H1 (cell line): ENCODE data around the gene ANKRD13C.

ENCODE experiments used
- BCL11A ChIP-seq, 2 experiments: IDR thresholded peaks; one replicate each; pipeline ENCODE4 v1.6.1; 2011; ENCODE audit warnings: low read depth in 2 of 2, low read length in 2 of 2, mild to moderate bottlenecking in 2 of 2
- EZH2 ChIP-seq: fragments of 200-600 bp; sonication (generic); IDR thresholded peaks from 2 replicates; pipeline ENCODE4 v1.7.1; 2012; ENCODE audit warnings: low read depth, mild to moderate bottlenecking, moderate library complexity, low read length, inconsistent platforms; ENCODE audit not compliant: severe bottlenecking
- NANOG ChIP-seq: IDR thresholded peaks from 2 replicates; pipeline ENCODE4 v1.6.1; 2011; ENCODE audit warnings: low read length, low read depth, mild to moderate bottlenecking, inconsistent platforms; ENCODE audit not compliant: insufficient read depth, poor library complexity, severe bottlenecking
- RBBP5 ChIP-seq: IDR thresholded peaks from 2 replicates; pipeline ENCODE4 v1.7.1; 2012; ENCODE audit warnings: low read depth, mild to moderate bottlenecking, inconsistent platforms, low read length, moderate library complexity, borderline replicate concordance
- SP1 ChIP-seq: IDR thresholded peaks from 2 replicates; pipeline ENCODE4 v1.6.1; 2011; ENCODE audit warnings: low read depth, low read length
- TAF1 ChIP-seq: IDR thresholded peaks from 2 replicates; pipeline ENCODE4 v1.6.1; 2011; ENCODE audit warnings: mild to moderate bottlenecking, low read depth, low read length
- TBP ChIP-seq: IDR thresholded peaks from 2 replicates; pipeline ENCODE4 v1.6.1; 2011; ENCODE audit warnings: low read depth, low read length, improper control_type of control experiment
- TF ChIP-seq, protein P1 (sequence below), 3 experiments: IDR thresholded peaks; 1 replicate in 2 of 3; 2 replicates in 1 of 3; pipeline versions ENCODE4 v1.5.1 to v1.6.1; 2011; ENCODE audit warnings: low read length in 3 of 3, mild to moderate bottlenecking in 3 of 3, inconsistent platforms in 2 of 3, low read depth in 1 of 3, moderate library complexity in 1 of 3; ENCODE audit not compliant: insufficient read depth in 1 of 3; ENCODE audit errors: control extremely low read depth in 1 of 3

DNA sequence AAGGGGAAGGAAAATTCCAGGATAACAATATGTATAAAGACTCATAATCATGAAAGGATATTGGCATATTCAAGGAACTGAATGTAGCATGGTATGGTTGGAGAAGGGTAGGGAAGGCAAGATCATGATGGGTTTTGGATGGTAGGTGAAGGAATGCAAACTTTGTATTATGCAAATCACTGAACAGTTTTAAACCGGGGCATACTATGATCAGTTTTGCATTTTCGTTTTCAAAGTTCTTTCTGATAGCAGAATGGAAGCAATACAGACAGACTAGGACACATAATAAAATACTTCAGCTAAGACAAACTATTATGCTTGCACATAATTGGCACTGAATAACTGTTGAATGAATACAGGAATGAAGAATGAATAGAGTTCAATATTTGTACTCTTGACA is 42.1 kb upstream of the ANKRD13C start:
- TF ChIP-seq NANOG (no peak), RBBP5 (no peak), EZH2 (no peak), TBP (no peak), BCL11A (IDR thresholded peaks at IDR 0.05; ENCODE audit: low read depth in 2 of 2, low read length in 2 of 2) (no peak), TAF1 (no peak), SP1 (no peak)
- TF ChIP-seq, protein P1, sequence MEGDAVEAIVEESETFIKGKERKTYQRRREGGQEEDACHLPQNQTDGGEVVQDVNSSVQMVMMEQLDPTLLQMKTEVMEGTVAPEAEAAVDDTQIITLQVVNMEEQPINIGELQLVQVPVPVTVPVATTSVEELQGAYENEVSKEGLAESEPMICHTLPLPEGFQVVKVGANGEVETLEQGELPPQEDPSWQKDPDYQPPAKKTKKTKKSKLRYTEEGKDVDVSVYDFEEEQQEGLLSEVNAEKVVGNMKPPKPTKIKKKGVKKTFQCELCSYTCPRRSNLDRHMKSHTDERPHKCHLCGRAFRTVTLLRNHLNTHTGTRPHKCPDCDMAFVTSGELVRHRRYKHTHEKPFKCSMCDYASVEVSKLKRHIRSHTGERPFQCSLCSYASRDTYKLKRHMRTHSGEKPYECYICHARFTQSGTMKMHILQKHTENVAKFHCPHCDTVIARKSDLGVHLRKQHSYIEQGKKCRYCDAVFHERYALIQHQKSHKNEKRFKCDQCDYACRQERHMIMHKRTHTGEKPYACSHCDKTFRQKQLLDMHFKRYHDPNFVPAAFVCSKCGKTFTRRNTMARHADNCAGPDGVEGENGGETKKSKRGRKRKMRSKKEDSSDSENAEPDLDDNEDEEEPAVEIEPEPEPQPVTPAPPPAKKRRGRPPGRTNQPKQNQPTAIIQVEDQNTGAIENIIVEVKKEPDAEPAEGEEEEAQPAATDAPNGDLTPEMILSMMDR (IDR thresholded peaks at IDR 0.05; ENCODE audit: control extremely low read depth in 1 of 3, insufficient read depth in 1 of 3, low read depth in 1 of 3, low read length in 3 of 3), result no peak
